Mammary epithelial cell (primary cell): ENCODE data around the gene RPGRIP1L.

Experiments
- CTCF ChIP-seq, 2 donors: IDR thresholded peaks in 1 of 2; conservative IDR thresholded peaks in 1 of 2; 2 replicates each; pipeline ENCODE4 v1.5.1; 2011 to 2012; ENCODE audit warnings: inconsistent platforms in 2 of 2, low read length in 2 of 2, mild to moderate bottlenecking in 2 of 2, control low read depth in 1 of 2, low read depth in 1 of 2; ENCODE audit not compliant: insufficient read depth in 1 of 2; ENCODE audit errors: extremely low read depth in 1 of 2
- EZH2 ChIP-seq: IDR thresholded peaks from 2 replicates; pipeline ENCODE4 v1.6.1; 2012; ENCODE audit warnings: low read length, inconsistent platforms, borderline replicate concordance

GRCh38 chr16:53721017-53721416 is 17.4 kb upstream of the RPGRIP1L start:
- TF ChIP-seq EZH2 (no peak), CTCF (conservative IDR thresholded peaks at IDR 0.05 in 1 of 2, IDR thresholded peaks at IDR 0.05 in 1 of 2; ENCODE audit: extremely low read depth in 1 of 2, insufficient read depth in 1 of 2, low read depth in 1 of 2, low read length in 2 of 2) (no peak)
